HepG2 (cell line): ENCODE data around the gene DYRK1B. TPM values are rescaled to one million over a fixed set of nuclear protein-coding genes. Genes with fewer than 3 reads are reported as not detected.

ENCODE experiments used
- ARID2 ChIP-seq: sonication (generic); formaldehyde crosslinking; IDR thresholded peaks from 2 replicates; pipeline ENCODE4 v1.8.1; 2022; ENCODE audit warnings: mild to moderate bottlenecking, missing genetic modification reagents, borderline replicate concordance
- KMT2B ChIP-seq: IDR thresholded peaks from 2 replicates; pipeline ENCODE4 v1.6.1; 2016; ENCODE audit warnings: missing genetic modification reagents, missing compliant biosample characterization
- RELA ChIP-seq: sonication (generic); formaldehyde crosslinking; IDR thresholded peaks from 2 replicates; pipeline ENCODE4 v1.4.0; 2020; ENCODE audit warnings: missing genetic modification reagents
- SOX6 ChIP-seq, 2 experiments: fragments of 450-650 bp in 1 of 2; sonication (generic) in 1 of 2; formaldehyde crosslinking in 1 of 2; IDR thresholded peaks; 2 replicates each; pipeline versions ENCODE4 v1.4.0 to v1.6.1; 2017 to 2020; ENCODE audit warnings: antibody characterized with exemption in 1 of 2, mild to moderate bottlenecking in 1 of 2, missing genetic modification reagents in 1 of 2
- TARDBP ChIP-seq: sonication (generic); formaldehyde crosslinking; IDR thresholded peaks from 2 replicates; pipeline ENCODE4 v1.8.0; 2022; ENCODE audit warnings: mild to moderate bottlenecking, missing genetic modification reagents
- TBX2 ChIP-seq: sonication (generic); formaldehyde crosslinking; IDR thresholded peaks from 2 replicates; pipeline ENCODE4 v1.5.0; 2020; ENCODE audit warnings: missing genetic modification reagents, mild to moderate bottlenecking, borderline replicate concordance
- ZBTB7B ChIP-seq: sonication (generic); formaldehyde crosslinking; IDR thresholded peaks from 2 replicates; pipeline ENCODE4 v1.4.0; 2020; ENCODE audit warnings: missing genetic modification reagents
- ZMAT3 ChIP-seq: sonication (generic); formaldehyde crosslinking; conservative IDR thresholded peaks from 2 replicates; pipeline ENCODE4 v1.7.0; 2021; ENCODE audit warnings: missing genetic modification reagents
- ZNF24 ChIP-seq: fragments of 450-650 bp; IDR thresholded peaks from 2 replicates; pipeline ENCODE4 v1.6.1; 2017; ENCODE audit warnings: antibody characterized with exemption, mild to moderate bottlenecking
- ZNF253 ChIP-seq: sonication (generic); formaldehyde crosslinking; IDR thresholded peaks from 2 replicates; pipeline ENCODE4 v1.8.0; 2022; ENCODE audit warnings: mild to moderate bottlenecking, missing genetic modification reagents, borderline replicate concordance
- ZNF326 ChIP-seq: sonication (generic); formaldehyde crosslinking; IDR thresholded peaks from 2 replicates; pipeline ENCODE4 v1.4.0; 2020; ENCODE audit warnings: missing genetic modification reagents, borderline replicate concordance
- ZNF501 ChIP-seq: sonication (generic); formaldehyde crosslinking; IDR thresholded peaks from 2 replicates; pipeline ENCODE4 v1.5.1; 2020; ENCODE audit warnings: mild to moderate bottlenecking, moderate library complexity, missing genetic modification reagents
- ZNF614 ChIP-seq: IDR thresholded peaks from 2 replicates; pipeline ENCODE4 v1.6.1; 2018; ENCODE audit warnings: missing biosample characterization, missing genetic modification reagents, inconsistent platforms, borderline replicate concordance
- ZSCAN31 ChIP-seq: sonication (generic); formaldehyde crosslinking; IDR thresholded peaks from 2 replicates; pipeline ENCODE4 v1.5.0; 2020; ENCODE audit warnings: low read depth, mild to moderate bottlenecking, missing genetic modification reagents
- polyA plus RNA-seq, 8 experiments: library from polyadenylated mRNA; depleted of rRNA in 3 of 8; stranded (reverse) in 7 of 8; unstranded in 1 of 8; fragments of >200 nt; fragmentation: Illumina TruSeq in 4 of 8; extraction: Trizol in 4 of 8; gene quantifications; 2 replicates each; pipeline versions ENCODE4 v1.2.1 to v1.2.3, GENCODE V29; 2011 to 2016; ENCODE audit warnings: low read depth in 4 of 8, missing spikeins in 1 of 8, mixed read lengths in 1 of 8; ENCODE audit not compliant: insufficient read depth in 1 of 8
- total RNA-seq, 5 experiments: library from RNA; depleted of rRNA; stranded (reverse); fragments of >200 nt; fragmentation: Illumina TruSeq; extraction: Trizol; gene quantifications; 2 replicates each; pipeline ENCODE4 v1.2.3, GENCODE V29; 2016; ENCODE audit warnings: low read depth in 1 of 5
- TF ChIP-seq, protein P1 (sequence below): sonication (generic); formaldehyde crosslinking; IDR thresholded peaks from 2 replicates; pipeline ENCODE4 v1.4.0; 2020; ENCODE audit warnings: missing genetic modification reagents
- TF ChIP-seq, protein P2 (sequence below): IDR thresholded peaks from 2 replicates; pipeline ENCODE4 v1.6.1; 2012; ENCODE audit warnings: inconsistent platforms
- TF ChIP-seq, protein P3 (sequence below): sonication (generic); formaldehyde crosslinking; IDR thresholded peaks from 2 replicates; pipeline ENCODE4 v1.4.0; 2020; ENCODE audit warnings: missing genetic modification reagents

Gene DYRK1B
- total and polyA plus RNA-seq, 2 of the 13 experiments (the other 11 are each of a cell fraction or from before 2014, with no cell fraction given), result 0.82 to 1.3 TPM

DNA sequence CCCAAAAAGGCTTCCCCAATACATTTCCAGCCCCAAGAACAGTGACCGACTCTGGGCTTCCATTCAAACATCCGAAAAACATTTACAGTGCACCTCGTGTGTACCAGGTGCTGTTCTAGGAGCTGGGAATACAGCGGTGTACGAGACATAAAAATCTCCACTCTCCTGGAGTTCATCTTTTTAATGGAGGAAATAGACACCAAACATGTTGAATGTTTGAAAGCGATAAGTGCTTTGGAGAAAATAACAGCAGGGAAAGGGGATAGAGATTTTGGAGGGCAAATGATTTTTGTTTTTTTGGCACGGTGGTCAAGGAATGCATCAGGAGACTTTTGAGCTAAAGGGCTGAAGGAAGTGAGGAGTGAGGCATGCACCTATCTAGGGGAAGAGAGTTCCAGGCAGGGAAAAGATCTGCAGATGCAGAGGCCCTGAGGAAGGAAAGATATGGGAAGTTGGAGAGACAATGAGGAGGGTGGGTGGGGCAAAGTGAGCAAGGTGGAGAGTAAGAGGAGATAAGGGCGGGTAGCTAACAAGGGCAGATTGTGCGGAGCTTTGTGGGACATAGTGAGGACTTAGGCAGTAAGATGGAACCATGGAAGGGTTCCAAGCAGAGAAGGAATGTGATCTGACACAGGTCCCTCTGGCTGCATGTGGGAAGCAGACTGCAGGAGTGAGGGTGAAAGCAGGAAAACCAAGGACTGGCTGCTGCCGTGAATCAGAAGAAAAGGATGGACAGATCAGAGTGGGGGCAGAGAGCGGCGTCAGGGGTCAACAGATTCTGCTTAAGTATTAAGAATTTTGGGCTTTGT is 12.9 kb upstream of the DYRK1B start (continued):
- TF ChIP-seq, protein P1, sequence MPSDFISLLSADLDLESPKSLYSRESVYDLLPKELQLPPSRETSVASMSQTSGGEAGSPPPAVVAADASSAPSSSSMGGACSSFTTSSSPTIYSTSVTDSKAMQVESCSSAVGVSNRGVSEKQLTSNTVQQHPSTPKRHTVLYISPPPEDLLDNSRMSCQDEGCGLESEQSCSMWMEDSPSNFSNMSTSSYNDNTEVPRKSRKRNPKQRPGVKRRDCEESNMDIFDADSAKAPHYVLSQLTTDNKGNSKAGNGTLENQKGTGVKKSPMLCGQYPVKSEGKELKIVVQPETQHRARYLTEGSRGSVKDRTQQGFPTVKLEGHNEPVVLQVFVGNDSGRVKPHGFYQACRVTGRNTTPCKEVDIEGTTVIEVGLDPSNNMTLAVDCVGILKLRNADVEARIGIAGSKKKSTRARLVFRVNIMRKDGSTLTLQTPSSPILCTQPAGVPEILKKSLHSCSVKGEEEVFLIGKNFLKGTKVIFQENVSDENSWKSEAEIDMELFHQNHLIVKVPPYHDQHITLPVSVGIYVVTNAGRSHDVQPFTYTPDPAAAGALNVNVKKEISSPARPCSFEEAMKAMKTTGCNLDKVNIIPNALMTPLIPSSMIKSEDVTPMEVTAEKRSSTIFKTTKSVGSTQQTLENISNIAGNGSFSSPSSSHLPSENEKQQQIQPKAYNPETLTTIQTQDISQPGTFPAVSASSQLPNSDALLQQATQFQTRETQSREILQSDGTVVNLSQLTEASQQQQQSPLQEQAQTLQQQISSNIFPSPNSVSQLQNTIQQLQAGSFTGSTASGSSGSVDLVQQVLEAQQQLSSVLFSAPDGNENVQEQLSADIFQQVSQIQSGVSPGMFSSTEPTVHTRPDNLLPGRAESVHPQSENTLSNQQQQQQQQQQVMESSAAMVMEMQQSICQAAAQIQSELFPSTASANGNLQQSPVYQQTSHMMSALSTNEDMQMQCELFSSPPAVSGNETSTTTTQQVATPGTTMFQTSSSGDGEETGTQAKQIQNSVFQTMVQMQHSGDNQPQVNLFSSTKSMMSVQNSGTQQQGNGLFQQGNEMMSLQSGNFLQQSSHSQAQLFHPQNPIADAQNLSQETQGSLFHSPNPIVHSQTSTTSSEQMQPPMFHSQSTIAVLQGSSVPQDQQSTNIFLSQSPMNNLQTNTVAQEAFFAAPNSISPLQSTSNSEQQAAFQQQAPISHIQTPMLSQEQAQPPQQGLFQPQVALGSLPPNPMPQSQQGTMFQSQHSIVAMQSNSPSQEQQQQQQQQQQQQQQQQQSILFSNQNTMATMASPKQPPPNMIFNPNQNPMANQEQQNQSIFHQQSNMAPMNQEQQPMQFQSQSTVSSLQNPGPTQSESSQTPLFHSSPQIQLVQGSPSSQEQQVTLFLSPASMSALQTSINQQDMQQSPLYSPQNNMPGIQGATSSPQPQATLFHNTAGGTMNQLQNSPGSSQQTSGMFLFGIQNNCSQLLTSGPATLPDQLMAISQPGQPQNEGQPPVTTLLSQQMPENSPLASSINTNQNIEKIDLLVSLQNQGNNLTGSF (CRISPR knock-in tag), result no peak
- TF ChIP-seq ZNF614 (CRISPR knock-in tag), result 0 out of 2 replicates have a peak, but pooled peaks have one; percentile 6
- TF ChIP-seq TARDBP (CRISPR knock-in tag), result peak; percentile 64
- TF ChIP-seq, protein P2, sequence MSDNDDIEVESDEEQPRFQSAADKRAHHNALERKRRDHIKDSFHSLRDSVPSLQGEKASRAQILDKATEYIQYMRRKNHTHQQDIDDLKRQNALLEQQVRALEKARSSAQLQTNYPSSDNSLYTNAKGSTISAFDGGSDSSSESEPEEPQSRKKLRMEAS, result no peak
- TF ChIP-seq, protein P3, sequence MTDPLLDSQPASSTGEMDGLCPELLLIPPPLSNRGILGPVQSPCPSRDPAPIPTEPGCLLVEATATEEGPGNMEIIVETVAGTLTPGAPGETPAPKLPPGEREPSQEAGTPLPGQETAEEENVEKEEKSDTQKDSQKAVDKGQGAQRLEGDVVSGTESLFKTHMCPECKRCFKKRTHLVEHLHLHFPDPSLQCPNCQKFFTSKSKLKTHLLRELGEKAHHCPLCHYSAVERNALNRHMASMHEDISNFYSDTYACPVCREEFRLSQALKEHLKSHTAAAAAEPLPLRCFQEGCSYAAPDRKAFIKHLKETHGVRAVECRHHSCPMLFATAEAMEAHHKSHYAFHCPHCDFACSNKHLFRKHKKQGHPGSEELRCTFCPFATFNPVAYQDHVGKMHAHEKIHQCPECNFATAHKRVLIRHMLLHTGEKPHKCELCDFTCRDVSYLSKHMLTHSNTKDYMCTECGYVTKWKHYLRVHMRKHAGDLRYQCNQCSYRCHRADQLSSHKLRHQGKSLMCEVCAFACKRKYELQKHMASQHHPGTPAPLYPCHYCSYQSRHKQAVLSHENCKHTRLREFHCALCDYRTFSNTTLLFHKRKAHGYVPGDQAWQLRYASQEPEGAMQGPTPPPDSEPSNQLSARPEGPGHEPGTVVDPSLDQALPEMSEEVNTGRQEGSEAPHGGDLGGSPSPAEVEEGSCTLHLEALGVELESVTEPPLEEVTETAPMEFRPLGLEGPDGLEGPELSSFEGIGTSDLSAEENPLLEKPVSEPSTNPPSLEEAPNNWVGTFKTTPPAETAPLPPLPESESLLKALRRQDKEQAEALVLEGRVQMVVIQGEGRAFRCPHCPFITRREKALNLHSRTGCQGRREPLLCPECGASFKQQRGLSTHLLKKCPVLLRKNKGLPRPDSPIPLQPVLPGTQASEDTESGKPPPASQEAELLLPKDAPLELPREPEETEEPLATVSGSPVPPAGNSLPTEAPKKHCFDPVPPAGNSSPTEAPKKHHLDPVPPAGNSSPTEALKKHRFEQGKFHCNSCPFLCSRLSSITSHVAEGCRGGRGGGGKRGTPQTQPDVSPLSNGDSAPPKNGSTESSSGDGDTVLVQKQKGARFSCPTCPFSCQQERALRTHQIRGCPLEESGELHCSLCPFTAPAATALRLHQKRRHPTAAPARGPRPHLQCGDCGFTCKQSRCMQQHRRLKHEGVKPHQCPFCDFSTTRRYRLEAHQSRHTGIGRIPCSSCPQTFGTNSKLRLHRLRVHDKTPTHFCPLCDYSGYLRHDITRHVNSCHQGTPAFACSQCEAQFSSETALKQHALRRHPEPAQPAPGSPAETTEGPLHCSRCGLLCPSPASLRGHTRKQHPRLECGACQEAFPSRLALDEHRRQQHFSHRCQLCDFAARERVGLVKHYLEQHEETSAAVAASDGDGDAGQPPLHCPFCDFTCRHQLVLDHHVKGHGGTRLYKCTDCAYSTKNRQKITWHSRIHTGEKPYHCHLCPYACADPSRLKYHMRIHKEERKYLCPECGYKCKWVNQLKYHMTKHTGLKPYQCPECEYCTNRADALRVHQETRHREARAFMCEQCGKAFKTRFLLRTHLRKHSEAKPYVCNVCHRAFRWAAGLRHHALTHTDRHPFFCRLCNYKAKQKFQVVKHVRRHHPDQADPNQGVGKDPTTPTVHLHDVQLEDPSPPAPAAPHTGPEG (CRISPR knock-in tag), result 0 out of 2 replicates have a peak, but pooled peaks have one; percentile 24
- TF ChIP-seq ARID2 (CRISPR knock-in tag), result 0 out of 2 replicates have a peak, but pooled peaks have one; percentile 22
- 0 out of 2 replicates have a peak, but pooled peaks have one; percentile 5 for TF ChIP-seq KMT2B
- TF ChIP-seq ZNF24, result no peak
- TF ChIP-seq TBX2 (CRISPR knock-in tag), result peak; percentile 24; the same call in 1 of the 2 replicates
- TF ChIP-seq ZNF326 (CRISPR knock-in tag), result 0 out of 2 replicates have a peak, but pooled peaks have one; percentile 28
- peak; percentile 52; the same call in 1 of the 2 replicates for TF ChIP-seq ZNF501 (CRISPR knock-in tag)
- no peak for TF ChIP-seq RELA (CRISPR knock-in tag)
- TF ChIP-seq ZMAT3 (CRISPR knock-in tag), result 0 out of 2 replicates have a peak, but pooled peaks have one; percentile 11
- 0 out of 2 replicates have a peak, but pooled peaks have one; percentile 20 for TF ChIP-seq ZNF253 (CRISPR knock-in tag)
- 0 out of 2 replicates have a peak, but pooled peaks have one; percentile 5 for TF ChIP-seq ZBTB7B
- no peak for TF ChIP-seq SOX6 (IDR thresholded peaks at IDR 0.05)
- TF ChIP-seq SOX6 (CRISPR knock-in tag; IDR thresholded peaks at IDR 0.05), result 0 out of 2 replicates have a peak, but pooled peaks have one; percentile 26
- TF ChIP-seq ZSCAN31 (CRISPR knock-in tag), result 0 out of 2 replicates have a peak, but pooled peaks have one; percentile 37
